SU-DHL-6 (cell line): ENCODE results near the gene FUT8.

Source experiments
- H2AFZ ChIP-seq: fragments of 200-600 bp; sonication (generic); 2 replicates; pipeline ENCODE4 v1.6.1; 2014; ENCODE audit warnings: low read depth, mild to moderate bottlenecking, moderate library complexity, mixed read lengths, antibody characterized with exemption, low read length; ENCODE audit not compliant: severe bottlenecking
- H3F3A ChIP-seq: fragments of 200-600 bp; shearing (Covaris generic); 2 replicates; pipeline ENCODE4 v1.6.0; 2016; ENCODE audit warnings: antibody characterized with exemption, mild to moderate bottlenecking; ENCODE audit not compliant: insufficient read depth
- H3K27ac ChIP-seq: fragments of 200-600 bp; sonication (generic); 2 replicates; pipeline ENCODE4 v1.5.1; 2016; ENCODE audit warnings: low read depth, mild to moderate bottlenecking, low read length, moderate library complexity, mixed read lengths
- H3K27me3 ChIP-seq: fragments of 200-600 bp; sonication (generic), shearing (Covaris generic); 2 replicates; pipeline ENCODE4 v1.6.0; 2014; ENCODE audit warnings: mild to moderate bottlenecking, low read length
- H3K36me3 ChIP-seq: fragments of 200-600 bp; sonication (generic); 2 replicates; pipeline ENCODE4 v1.6.1; 2014; ENCODE audit warnings: mild to moderate bottlenecking, low read length, mixed read lengths
- H3K4me2 ChIP-seq: fragments of 300-600, 200-600 bp; shearing (Covaris generic), sonication (generic); 2 replicates; pipeline ENCODE4 v1.6.0; 2014; ENCODE audit warnings: low read length, low read depth, mild to moderate bottlenecking; ENCODE audit not compliant: poor library complexity, severe bottlenecking
- H3K4me3 ChIP-seq: fragments of 200-600 bp; sonication (generic); 2 replicates; pipeline ENCODE4 v1.5.1; 2014; ENCODE audit warnings: antibody characterized with exemption, low read length, mild to moderate bottlenecking, mixed read lengths; ENCODE audit not compliant: insufficient read depth, poor library complexity, severe bottlenecking
- H3K79me2 ChIP-seq: fragments of 200-600 bp; sonication (generic); 2 replicates; pipeline ENCODE4 v1.6.1; 2014; ENCODE audit warnings: mild to moderate bottlenecking, low read length, moderate library complexity; ENCODE audit not compliant: insufficient read depth
- H3K9ac ChIP-seq: fragments of 200-600 bp; sonication (generic); 2 replicates; pipeline ENCODE4 v1.7.0; 2014; ENCODE audit warnings: mild to moderate bottlenecking, low read length
- H3K9me2 ChIP-seq: fragments of 200-600 bp; sonication (generic); replicated peaks from 2 replicates; pipeline ENCODE4 v1.6.1; 2014; ENCODE audit warnings: low read length; ENCODE audit not compliant: insufficient read depth
- H3K9me3 ChIP-seq: fragments of 200-600 bp; sonication (generic); 2 replicates; pipeline ENCODE4 v1.6.1; 2014; ENCODE audit warnings: low read length, mixed read lengths; ENCODE audit not compliant: insufficient read depth
- H4K20me1 ChIP-seq: fragments of 200-600 bp; sonication (generic); 2 replicates; pipeline ENCODE4 v1.6.1; 2014; ENCODE audit warnings: low read depth, mild to moderate bottlenecking, antibody characterized with exemption, low read length, moderate library complexity, mixed read lengths
- CTCF ChIP-seq: fragments of 200-600 bp; sonication (generic); IDR thresholded peaks from one replicate; pipeline ENCODE4 v1.5.1; 2017; ENCODE audit warnings: antibody characterized with exemption, mild to moderate bottlenecking, low read length, moderate library complexity; ENCODE audit not compliant: insufficient read depth, poor library complexity, severe bottlenecking
- EZH2phosphoT487 ChIP-seq: fragments of 200-600 bp; sonication (generic), shearing (Covaris generic); conservative IDR thresholded peaks from 2 replicates; pipeline ENCODE4 v1.6.1; 2018; ENCODE audit warnings: mild to moderate bottlenecking, antibody characterized with exemption, low read length, moderate library complexity, mixed read lengths

Gene FUT8

GRCh38 chr14:65575389-65575788, 162.9 kb downstream of the FUT8 start:
- TF ChIP-seq EZH2phosphoT487 (no peak), CTCF (no peak)
- H3K36me3 ChIP-seq = 0 out of 2 replicates have a peak, but pooled peaks cover 5% of the 10 kb centered on the region
- peaks cover 19% of the 10 kb centered on the region for H3K79me2 ChIP-seq
- no peaks in the 10 kb centered on the region for H3K27me3 ChIP-seq
- H3K9ac ChIP-seq = no peak overlapping the region
- no peaks in the 10 kb centered on the region for H3F3A ChIP-seq
- H3K9me2 ChIP-seq = no peaks in the 10 kb centered on the region
- H4K20me1 ChIP-seq = no peaks in the 10 kb centered on the region
- no peak overlapping the region for H3K4me3 ChIP-seq
- H3K4me2 ChIP-seq = no peak overlapping the region
- no peaks in the 10 kb centered on the region for H3K9me3 ChIP-seq
- H3K27ac ChIP-seq = no peak overlapping the region
- H2AFZ ChIP-seq = no peak overlapping the region

- H3F3A ChIP-seq = no peaks in the 10 kb centered on the region
- H3K4me2 ChIP-seq = no peak overlapping the region
- no peaks in the 10 kb centered on the region; the same call in 1 of the 2 replicates for H3K36me3 ChIP-seq
- H3K27me3 ChIP-seq = no peaks in the 10 kb centered on the region
- H3K4me3 ChIP-seq = no peak overlapping the region
- no peaks in the 10 kb centered on the region for H3K9me3 ChIP-seq
- peaks cover 21% of the 10 kb centered on the region for H3K79me2 ChIP-seq
- H3K27ac ChIP-seq = no peak overlapping the region
- H3K9me2 ChIP-seq = no peaks in the 10 kb centered on the region
- no peak overlapping the region for H3K9ac ChIP-seq
- H4K20me1 ChIP-seq = no peaks in the 10 kb centered on the region
- no peak for TF ChIP-seq CTCF
- no peak for TF ChIP-seq EZH2phosphoT487
- no peak overlapping the region for H2AFZ ChIP-seq
Observed at GRCh38 chr14:65580973-65581372, 168.4 kb downstream of the FUT8 start.

GRCh38 chr14:65581378-65581777, 168.8 kb downstream of the FUT8 start:
- H2AFZ ChIP-seq = no peak overlapping the region
- no peak overlapping the region for H3K27ac ChIP-seq
- TF ChIP-seq CTCF (no peak), EZH2phosphoT487 (no peak)
- peaks cover 18% of the 10 kb centered on the region for H3K79me2 ChIP-seq
- H4K20me1 ChIP-seq = no peaks in the 10 kb centered on the region
- no peaks in the 10 kb centered on the region for H3K9me2 ChIP-seq
- no peaks in the 10 kb centered on the region; the same call in 1 of the 2 replicates for H3K36me3 ChIP-seq
- no peak overlapping the region for H3K9ac ChIP-seq
- no peaks in the 10 kb centered on the region for H3F3A ChIP-seq
- no peaks in the 10 kb centered on the region for H3K27me3 ChIP-seq
- H3K9me3 ChIP-seq = no peaks in the 10 kb centered on the region
- no peak overlapping the region for H3K4me2 ChIP-seq
- H3K4me3 ChIP-seq = no peak overlapping the region

GRCh38 chr14:65581799-65582198, 169.3 kb downstream of the FUT8 start:
- no peak overlapping the region for H3K9ac ChIP-seq
- no peak overlapping the region for H2AFZ ChIP-seq
- H3F3A ChIP-seq = no peaks in the 10 kb centered on the region
- H3K4me2 ChIP-seq = no peak overlapping the region
- H3K79me2 ChIP-seq = peaks cover 18% of the 10 kb centered on the region
- H3K9me3 ChIP-seq = no peaks in the 10 kb centered on the region
- H3K27ac ChIP-seq = no peak overlapping the region
- no peaks in the 10 kb centered on the region; the same call in 1 of the 2 replicates for H3K36me3 ChIP-seq
- H4K20me1 ChIP-seq = no peaks in the 10 kb centered on the region
- TF ChIP-seq CTCF (no peak), EZH2phosphoT487 (no peak)
- H3K27me3 ChIP-seq = no peaks in the 10 kb centered on the region
- H3K4me3 ChIP-seq = no peak overlapping the region
- H3K9me2 ChIP-seq = no peaks in the 10 kb centered on the region
